ENCODE results near the gene PVALB. TPM values are rescaled to one million over a fixed set of nuclear protein-coding genes. Genes with fewer than 3 reads are reported as not detected.

PVALB gene
- total and polyA plus RNA-seq, 4 donors: 0.56 to 3.4 (median 1.1) TPM

DNA sequence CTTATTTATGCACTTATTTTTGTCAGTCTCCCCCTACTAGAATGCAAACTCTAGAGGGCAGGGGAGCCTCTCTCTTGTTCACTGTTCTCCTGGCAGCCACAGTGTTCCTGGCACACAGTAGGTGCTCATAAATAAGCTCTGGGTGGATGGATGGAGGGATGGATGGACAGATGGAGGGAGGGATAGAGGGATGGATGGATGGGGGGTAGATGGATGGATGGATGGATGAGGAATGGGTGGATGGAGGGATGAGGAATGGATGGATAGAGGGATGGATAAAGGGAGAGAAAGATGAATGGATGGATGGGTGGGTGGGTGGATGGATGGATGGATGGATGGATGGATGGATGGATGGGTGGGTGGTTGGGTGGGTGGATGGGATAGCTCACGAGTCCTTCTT lies 13.5 kb downstream of the PVALB start:
- H3K36me3 ChIP-seq (ENCODE audit: control insufficient read depth in 4 of 4, insufficient read depth in 3 of 4, low read depth in 1 of 4, low read length in 3 of 4): no peaks in the 10 kb centered on the region
- H3K9me3 ChIP-seq (ENCODE audit: control insufficient read depth in 4 of 4, low read length in 3 of 4): no peaks in the 10 kb centered on the region
- WGBS: 40% methylated on average over 1 of the region's 1 CpG

DNA sequence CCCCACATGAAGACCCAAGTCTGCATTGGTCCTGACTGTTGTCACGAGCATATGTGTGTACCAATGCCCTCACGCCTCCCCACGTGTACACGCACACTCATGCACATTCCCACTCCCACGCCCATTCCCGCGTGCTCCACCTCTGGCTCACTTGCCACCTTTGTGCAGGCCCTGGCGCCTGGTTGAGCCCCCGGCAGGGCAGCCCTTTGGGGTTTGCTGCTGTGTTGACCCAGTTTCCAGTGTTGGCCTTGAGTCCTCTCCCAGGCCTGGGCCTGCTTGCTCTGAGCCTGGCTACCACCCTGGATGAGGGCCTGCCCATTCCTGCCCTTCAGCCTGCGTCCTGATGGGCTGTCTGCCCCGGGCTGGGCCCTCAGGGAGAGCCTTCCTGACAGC lies 18.2 kb downstream of the PVALB start:
- no peak for TF ChIP-seq NR2F2 (IDR thresholded peaks at IDR 0.05)
- TF ChIP-seq, protein P1, sequence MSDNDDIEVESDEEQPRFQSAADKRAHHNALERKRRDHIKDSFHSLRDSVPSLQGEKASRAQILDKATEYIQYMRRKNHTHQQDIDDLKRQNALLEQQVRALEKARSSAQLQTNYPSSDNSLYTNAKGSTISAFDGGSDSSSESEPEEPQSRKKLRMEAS (IDR thresholded peaks at IDR 0.05): no peak
- TF ChIP-seq, protein P2, sequence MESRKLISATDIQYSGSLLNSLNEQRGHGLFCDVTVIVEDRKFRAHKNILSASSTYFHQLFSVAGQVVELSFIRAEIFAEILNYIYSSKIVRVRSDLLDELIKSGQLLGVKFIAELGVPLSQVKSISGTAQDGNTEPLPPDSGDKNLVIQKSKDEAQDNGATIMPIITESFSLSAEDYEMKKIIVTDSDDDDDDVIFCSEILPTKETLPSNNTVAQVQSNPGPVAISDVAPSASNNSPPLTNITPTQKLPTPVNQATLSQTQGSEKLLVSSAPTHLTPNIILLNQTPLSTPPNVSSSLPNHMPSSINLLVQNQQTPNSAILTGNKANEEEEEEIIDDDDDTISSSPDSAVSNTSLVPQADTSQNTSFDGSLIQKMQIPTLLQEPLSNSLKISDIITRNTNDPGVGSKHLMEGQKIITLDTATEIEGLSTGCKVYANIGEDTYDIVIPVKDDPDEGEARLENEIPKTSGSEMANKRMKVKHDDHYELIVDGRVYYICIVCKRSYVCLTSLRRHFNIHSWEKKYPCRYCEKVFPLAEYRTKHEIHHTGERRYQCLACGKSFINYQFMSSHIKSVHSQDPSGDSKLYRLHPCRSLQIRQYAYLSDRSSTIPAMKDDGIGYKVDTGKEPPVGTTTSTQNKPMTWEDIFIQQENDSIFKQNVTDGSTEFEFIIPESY (IDR thresholded peaks at IDR 0.05): no peak
- TF ChIP-seq HNF4A (conservative IDR thresholded peaks at IDR 0.05): no peak
- TF ChIP-seq, protein P3, sequence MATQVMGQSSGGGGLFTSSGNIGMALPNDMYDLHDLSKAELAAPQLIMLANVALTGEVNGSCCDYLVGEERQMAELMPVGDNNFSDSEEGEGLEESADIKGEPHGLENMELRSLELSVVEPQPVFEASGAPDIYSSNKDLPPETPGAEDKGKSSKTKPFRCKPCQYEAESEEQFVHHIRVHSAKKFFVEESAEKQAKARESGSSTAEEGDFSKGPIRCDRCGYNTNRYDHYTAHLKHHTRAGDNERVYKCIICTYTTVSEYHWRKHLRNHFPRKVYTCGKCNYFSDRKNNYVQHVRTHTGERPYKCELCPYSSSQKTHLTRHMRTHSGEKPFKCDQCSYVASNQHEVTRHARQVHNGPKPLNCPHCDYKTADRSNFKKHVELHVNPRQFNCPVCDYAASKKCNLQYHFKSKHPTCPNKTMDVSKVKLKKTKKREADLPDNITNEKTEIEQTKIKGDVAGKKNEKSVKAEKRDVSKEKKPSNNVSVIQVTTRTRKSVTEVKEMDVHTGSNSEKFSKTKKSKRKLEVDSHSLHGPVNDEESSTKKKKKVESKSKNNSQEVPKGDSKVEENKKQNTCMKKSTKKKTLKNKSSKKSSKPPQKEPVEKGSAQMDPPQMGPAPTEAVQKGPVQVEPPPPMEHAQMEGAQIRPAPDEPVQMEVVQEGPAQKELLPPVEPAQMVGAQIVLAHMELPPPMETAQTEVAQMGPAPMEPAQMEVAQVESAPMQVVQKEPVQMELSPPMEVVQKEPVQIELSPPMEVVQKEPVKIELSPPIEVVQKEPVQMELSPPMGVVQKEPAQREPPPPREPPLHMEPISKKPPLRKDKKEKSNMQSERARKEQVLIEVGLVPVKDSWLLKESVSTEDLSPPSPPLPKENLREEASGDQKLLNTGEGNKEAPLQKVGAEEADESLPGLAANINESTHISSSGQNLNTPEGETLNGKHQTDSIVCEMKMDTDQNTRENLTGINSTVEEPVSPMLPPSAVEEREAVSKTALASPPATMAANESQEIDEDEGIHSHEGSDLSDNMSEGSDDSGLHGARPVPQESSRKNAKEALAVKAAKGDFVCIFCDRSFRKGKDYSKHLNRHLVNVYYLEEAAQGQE (IDR thresholded peaks at IDR 0.05): no peak
- TF ChIP-seq HNF4G (IDR thresholded peaks at IDR 0.05): no peak
- 87% methylated on average over 11 of the region's 11 CpGs for WGBS
- H3K27me3 ChIP-seq (ENCODE audit: control insufficient read depth in 4 of 4, insufficient read depth in 4 of 4, low read length in 3 of 4): peaks cover 0 to 5% (median 0%) of the 10 kb centered on the region in 4 donors
- no peaks in the 10 kb centered on the region for H3K4me1 ChIP-seq (ENCODE audit: control insufficient read depth in 4 of 4, insufficient read depth in 4 of 4, low read length in 3 of 4)
- H3K27ac ChIP-seq (ENCODE audit: low read depth in 1 of 2, low read length in 2 of 2): no peak overlapping the region
- H3K4me3 ChIP-seq (ENCODE audit: low read depth in 1 of 3, low read length in 3 of 3): no peak overlapping the region
- H3K9me3 ChIP-seq (ENCODE audit: control insufficient read depth in 4 of 4, low read length in 3 of 4): no peaks in the 10 kb centered on the region
- H3K36me3 ChIP-seq (ENCODE audit: control insufficient read depth in 4 of 4, insufficient read depth in 3 of 4, low read depth in 1 of 4, low read length in 3 of 4): no peaks in the 10 kb centered on the region
- H3K9ac ChIP-seq (ENCODE audit: low read depth in 1 of 2, low read length in 2 of 2): no peak overlapping the region
- DNase-seq (ENCODE audit: low spot score): no peak

More for the DNA sequence above, 13.5 kb downstream of the PVALB start:
- Histone ChIP-seq H3K27ac (ENCODE audit: low read depth in 1 of 2, low read length in 2 of 2) (no peak overlapping the region), H3K4me1 (ENCODE audit: control insufficient read depth in 4 of 4, insufficient read depth in 4 of 4, low read length in 3 of 4) (no peaks in the 10 kb centered on the region), H3K4me3 (ENCODE audit: low read depth in 1 of 3, low read length in 3 of 3) (no peak overlapping the region), H3K9ac (ENCODE audit: low read depth in 1 of 2, low read length in 2 of 2) (no peak overlapping the region), H3K27me3 (ENCODE audit: control insufficient read depth in 4 of 4, insufficient read depth in 4 of 4, low read length in 3 of 4) (peaks cover 0 to 2% (median 0%) of the 10 kb centered on the region in 4 donors)
- TF ChIP-seq NR2F2 (IDR thresholded peaks at IDR 0.05) (no peak), JUND (IDR thresholded peaks at IDR 0.05) (no peak), YY1 (IDR thresholded peaks at IDR 0.05) (no peak), RXRA (IDR thresholded peaks at IDR 0.05) (no peak), HNF4A (conservative IDR thresholded peaks at IDR 0.05) (no peak), FOXA1 (IDR thresholded peaks at IDR 0.05) (no peak), SP1 (IDR thresholded peaks at IDR 0.05) (no peak), FOXA2 (IDR thresholded peaks at IDR 0.05) (no peak)
- TF ChIP-seq, protein P1 (IDR thresholded peaks at IDR 0.05): no peak
- TF ChIP-seq, protein P4, sequence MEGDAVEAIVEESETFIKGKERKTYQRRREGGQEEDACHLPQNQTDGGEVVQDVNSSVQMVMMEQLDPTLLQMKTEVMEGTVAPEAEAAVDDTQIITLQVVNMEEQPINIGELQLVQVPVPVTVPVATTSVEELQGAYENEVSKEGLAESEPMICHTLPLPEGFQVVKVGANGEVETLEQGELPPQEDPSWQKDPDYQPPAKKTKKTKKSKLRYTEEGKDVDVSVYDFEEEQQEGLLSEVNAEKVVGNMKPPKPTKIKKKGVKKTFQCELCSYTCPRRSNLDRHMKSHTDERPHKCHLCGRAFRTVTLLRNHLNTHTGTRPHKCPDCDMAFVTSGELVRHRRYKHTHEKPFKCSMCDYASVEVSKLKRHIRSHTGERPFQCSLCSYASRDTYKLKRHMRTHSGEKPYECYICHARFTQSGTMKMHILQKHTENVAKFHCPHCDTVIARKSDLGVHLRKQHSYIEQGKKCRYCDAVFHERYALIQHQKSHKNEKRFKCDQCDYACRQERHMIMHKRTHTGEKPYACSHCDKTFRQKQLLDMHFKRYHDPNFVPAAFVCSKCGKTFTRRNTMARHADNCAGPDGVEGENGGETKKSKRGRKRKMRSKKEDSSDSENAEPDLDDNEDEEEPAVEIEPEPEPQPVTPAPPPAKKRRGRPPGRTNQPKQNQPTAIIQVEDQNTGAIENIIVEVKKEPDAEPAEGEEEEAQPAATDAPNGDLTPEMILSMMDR (IDR thresholded peaks at IDR 0.05; ENCODE audit: low read depth, low read length, missing input control): no peak
- TF ChIP-seq, protein P5, sequence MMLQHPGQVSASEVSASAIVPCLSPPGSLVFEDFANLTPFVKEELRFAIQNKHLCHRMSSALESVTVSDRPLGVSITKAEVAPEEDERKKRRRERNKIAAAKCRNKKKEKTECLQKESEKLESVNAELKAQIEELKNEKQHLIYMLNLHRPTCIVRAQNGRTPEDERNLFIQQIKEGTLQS (IDR thresholded peaks at IDR 0.05): no peak
- TF ChIP-seq, protein P2 (IDR thresholded peaks at IDR 0.05): no peak
- TF ChIP-seq, protein P3 (IDR thresholded peaks at IDR 0.05): no peak
- no peak for DNase-seq (ENCODE audit: low spot score)

All from liver (tissue), 9 donors.